Measurements from ENCODE around the gene PPP2R5C.

Gene PPP2R5C

DNA sequence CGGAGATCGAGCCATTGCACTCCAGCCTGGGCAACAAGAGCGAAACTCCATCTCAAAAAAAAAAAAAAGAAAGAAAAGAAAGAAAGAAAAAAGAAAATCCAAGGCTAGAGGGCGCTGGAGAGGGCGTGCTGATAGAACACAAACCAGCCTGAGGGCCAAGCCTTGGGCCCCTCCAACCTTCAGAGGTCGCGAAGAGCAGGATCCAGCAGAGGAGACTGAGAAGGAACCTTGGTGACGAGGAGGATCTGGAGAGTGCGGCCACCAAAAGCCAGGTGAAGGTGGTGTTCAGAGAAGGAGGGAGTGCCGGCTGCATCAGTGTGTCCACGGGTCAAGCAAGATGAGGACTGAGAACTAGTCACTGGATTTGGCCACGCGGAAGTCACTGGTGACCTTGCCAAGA is 198.7 kb downstream of the PPP2R5C start:
- TF ChIP-seq SPI1 (IDR thresholded peaks at IDR 0.05; ENCODE audit: low read depth, low read length) (no peak), POLR2A (IDR thresholded peaks at IDR 0.05; ENCODE audit: low read depth, low read length) (no peak), POU2F2 (IDR thresholded peaks at IDR 0.05; ENCODE audit: low read depth, low read length) (no peak), POLR2AphosphoS5 (IDR thresholded peaks at IDR 0.05; ENCODE audit: low read depth, low read length) (no peak), TAF1 (IDR thresholded peaks at IDR 0.05; ENCODE audit: low read depth, low read length) (no peak), PAX5 (IDR thresholded peaks at IDR 0.05; ENCODE audit: insufficient read depth, low read length, severe bottlenecking) (no peak)
- no peak for DNase-seq (ENCODE audit: insufficient read length, low spot score)
- no peak for FAIRE-seq

- DNase-seq (ENCODE audit: insufficient read length, low spot score) (no peak), FAIRE-seq (peak; percentile 83)
- TF ChIP-seq POU2F2 (IDR thresholded peaks at IDR 0.05; ENCODE audit: low read depth, low read length) (peak; percentile 41; the same call in 1 of the 2 replicates), SPI1 (IDR thresholded peaks at IDR 0.05; ENCODE audit: low read depth, low read length) (no peak), PAX5 (IDR thresholded peaks at IDR 0.05; ENCODE audit: insufficient read depth, low read length, severe bottlenecking) (no peak)
Observed at GRCh38 chr14:101961011-101961721, 199.7 kb downstream of the PPP2R5C start.

DNA sequence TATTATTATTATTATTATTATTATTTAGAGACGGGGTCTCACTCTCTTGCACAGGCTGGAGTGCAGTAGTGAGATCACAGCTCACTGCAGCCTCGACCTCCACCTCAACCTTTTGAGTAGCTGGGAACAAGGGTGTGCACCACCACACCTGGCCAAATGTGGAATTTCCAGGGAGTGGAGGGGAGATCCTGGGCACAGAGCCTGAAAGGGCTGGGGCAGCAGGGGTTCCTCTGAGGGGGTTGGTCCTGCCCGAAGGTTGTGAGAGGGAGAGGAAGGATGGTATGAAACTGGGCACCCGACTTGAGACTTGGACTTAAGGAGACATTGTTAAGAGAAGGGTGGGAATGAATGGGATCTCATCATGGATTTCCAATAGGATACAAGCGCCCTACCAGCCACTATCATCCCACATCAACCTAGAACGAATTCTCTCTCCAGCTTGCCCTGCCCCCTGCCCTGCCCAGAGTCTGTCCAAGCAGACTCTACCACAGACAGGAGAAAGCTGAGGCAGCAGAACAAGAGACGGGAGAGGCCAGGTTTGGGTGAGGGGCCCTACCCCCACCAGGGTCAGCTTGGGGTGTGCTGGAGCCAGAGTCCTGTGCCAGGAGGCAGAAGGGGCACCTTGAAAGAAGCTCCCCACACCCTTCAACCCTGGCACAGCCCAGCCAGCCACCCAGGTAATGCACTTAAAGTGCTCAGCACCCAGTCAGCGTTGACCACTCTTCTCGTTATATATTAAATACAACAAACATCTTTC is 200.4 kb downstream of the PPP2R5C start:
- TF ChIP-seq PAX5 (IDR thresholded peaks at IDR 0.05; ENCODE audit: insufficient read depth, low read length, severe bottlenecking) (no peak), POLR2A (IDR thresholded peaks at IDR 0.05; ENCODE audit: low read depth, low read length) (no peak), SPI1 (IDR thresholded peaks at IDR 0.05; ENCODE audit: low read depth, low read length) (no peak), TAF1 (IDR thresholded peaks at IDR 0.05; ENCODE audit: low read depth, low read length) (no peak), POLR2AphosphoS5 (IDR thresholded peaks at IDR 0.05; ENCODE audit: low read depth, low read length) (no peak), POU2F2 (IDR thresholded peaks at IDR 0.05; ENCODE audit: low read depth, low read length) (no peak)
- DNase-seq (ENCODE audit: insufficient read length, low spot score) (no peak), FAIRE-seq (no peak)

GRCh38 chr14:101962503-101962874 is 201.0 kb downstream of the PPP2R5C start:
- DNase-seq (ENCODE audit: insufficient read length, low spot score) (no peak), FAIRE-seq (no peak)
- no peak for TF ChIP-seq POLR2AphosphoS5 (IDR thresholded peaks at IDR 0.05; ENCODE audit: low read depth, low read length)
- TF ChIP-seq TAF1 (IDR thresholded peaks at IDR 0.05; ENCODE audit: low read depth, low read length) = no peak
- no peak for TF ChIP-seq SPI1 (IDR thresholded peaks at IDR 0.05; ENCODE audit: low read depth, low read length)
- TF ChIP-seq POLR2A (IDR thresholded peaks at IDR 0.05; ENCODE audit: low read depth, low read length) = no peak
- no peak for TF ChIP-seq PAX5 (IDR thresholded peaks at IDR 0.05; ENCODE audit: insufficient read depth, low read length, severe bottlenecking)
- no peak for TF ChIP-seq POU2F2 (IDR thresholded peaks at IDR 0.05; ENCODE audit: low read depth, low read length)

- DNase-seq (ENCODE audit: insufficient read length, low spot score) (no peak), FAIRE-seq (no peak)
- no peak for TF ChIP-seq PAX5 (IDR thresholded peaks at IDR 0.05; ENCODE audit: insufficient read depth, low read length, severe bottlenecking)
- TF ChIP-seq POLR2AphosphoS5 (IDR thresholded peaks at IDR 0.05; ENCODE audit: low read depth, low read length) = no peak
- TF ChIP-seq TAF1 (IDR thresholded peaks at IDR 0.05; ENCODE audit: low read depth, low read length) = no peak
- no peak for TF ChIP-seq POU2F2 (IDR thresholded peaks at IDR 0.05; ENCODE audit: low read depth, low read length)
- no peak for TF ChIP-seq SPI1 (IDR thresholded peaks at IDR 0.05; ENCODE audit: low read depth, low read length)
- TF ChIP-seq POLR2A (IDR thresholded peaks at IDR 0.05; ENCODE audit: low read depth, low read length) = no peak
Observed at GRCh38 chr14:101963052-101963451, 201.5 kb downstream of the PPP2R5C start.

DNA sequence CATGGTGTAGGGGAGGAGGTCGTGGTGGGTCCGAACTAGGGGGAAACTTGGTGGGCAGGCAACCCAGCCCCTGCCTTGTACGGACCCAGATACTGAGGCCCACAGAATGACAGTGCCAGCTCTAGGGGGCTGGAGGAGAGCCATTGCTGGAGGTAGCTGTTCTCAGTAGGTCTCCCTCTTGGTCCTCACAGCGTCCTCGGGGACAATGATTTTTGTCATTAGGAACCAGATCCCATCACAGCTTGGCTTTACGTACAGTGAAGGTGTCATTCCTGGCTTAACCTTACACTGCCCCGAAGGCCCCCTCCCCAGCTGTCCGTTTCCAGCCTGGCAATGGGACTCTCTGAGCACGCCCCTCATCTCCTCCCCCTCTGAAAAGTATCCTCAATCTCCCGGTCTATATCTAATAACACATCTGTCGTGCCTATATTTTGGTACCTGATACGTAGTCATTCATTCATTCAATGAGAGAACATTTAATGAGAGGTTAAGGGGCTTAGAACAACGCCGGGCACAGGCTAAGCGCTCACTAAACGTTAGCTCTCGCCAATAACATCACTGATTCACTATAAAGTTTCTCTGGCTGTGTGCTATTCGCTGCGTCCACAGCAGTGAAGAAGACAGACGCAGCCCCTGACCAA is 202.3 kb downstream of the PPP2R5C start:
- DNase-seq (ENCODE audit: insufficient read length, low spot score) = no peak
- TF ChIP-seq PAX5 (IDR thresholded peaks at IDR 0.05; ENCODE audit: insufficient read depth, low read length, severe bottlenecking) (no peak), POLR2AphosphoS5 (IDR thresholded peaks at IDR 0.05; ENCODE audit: low read depth, low read length) (no peak), POLR2A (IDR thresholded peaks at IDR 0.05; ENCODE audit: low read depth, low read length) (no peak), POU2F2 (IDR thresholded peaks at IDR 0.05; ENCODE audit: low read depth, low read length) (no peak), TAF1 (IDR thresholded peaks at IDR 0.05; ENCODE audit: low read depth, low read length) (no peak), SPI1 (IDR thresholded peaks at IDR 0.05; ENCODE audit: low read depth, low read length) (no peak)
- FAIRE-seq = no peak

DNA sequence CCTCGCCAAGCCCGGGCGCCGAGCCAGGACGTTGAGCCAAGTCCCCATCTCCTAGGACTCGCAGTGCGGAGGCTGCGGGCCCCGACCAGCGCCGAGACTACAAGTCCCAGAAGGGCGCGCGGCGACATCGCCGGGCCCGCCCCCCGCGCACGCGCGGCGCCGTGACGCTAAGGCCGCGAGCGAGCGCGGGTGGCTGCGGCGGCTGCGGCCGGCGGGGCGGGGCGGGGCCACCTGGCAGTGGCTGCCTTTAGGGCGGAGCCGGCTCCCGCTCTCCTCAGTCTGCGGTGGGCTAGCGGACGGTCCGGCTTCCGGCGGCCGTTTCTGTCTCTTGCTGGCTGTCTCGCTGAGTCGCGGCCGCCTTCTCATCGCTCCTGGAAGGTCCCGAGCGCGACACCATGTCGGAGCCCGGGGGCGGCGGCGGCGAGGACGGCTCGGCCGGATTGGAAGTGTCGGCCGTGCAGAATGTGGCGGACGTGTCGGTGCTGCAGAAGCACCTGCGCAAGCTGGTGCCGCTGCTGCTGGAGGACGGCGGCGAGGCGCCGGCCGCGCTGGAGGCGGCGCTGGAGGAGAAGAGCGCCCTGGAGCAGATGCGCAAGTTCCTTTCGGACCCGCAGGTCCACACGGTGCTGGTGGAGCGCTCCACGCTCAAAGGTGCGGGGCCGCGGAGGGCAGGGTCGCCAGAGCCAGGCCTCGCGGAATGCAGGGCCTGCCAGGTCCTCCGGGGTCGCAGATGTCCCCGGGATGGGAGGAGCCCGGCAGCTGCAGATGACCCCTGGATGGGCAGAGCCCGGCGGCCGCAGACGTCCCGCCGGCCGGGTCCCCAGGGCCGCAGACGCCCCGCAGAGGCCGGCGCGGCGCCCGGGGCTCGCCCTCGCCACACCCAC is 203.0 kb downstream of the PPP2R5C start, which contains the start of gene DYNC1H1:
Gene DYNC1H1, plus strand, starts transcription at position 277 of the 884 bp plus-strand sequence. Its CDS starts 119 bp downstream, at position 396.
- FAIRE-seq (peak; percentile 96), DNase-seq (ENCODE audit: insufficient read length, low spot score) (peak; percentile 82)
- TF ChIP-seq POLR2AphosphoS5 (IDR thresholded peaks at IDR 0.05; ENCODE audit: low read depth, low read length) = peak; percentile 79
- TF ChIP-seq POLR2A (IDR thresholded peaks at IDR 0.05; ENCODE audit: low read depth, low read length) = peak; percentile 81
- peak; percentile 25 for TF ChIP-seq PAX5 (IDR thresholded peaks at IDR 0.05; ENCODE audit: insufficient read depth, low read length, severe bottlenecking)
- TF ChIP-seq SPI1 (IDR thresholded peaks at IDR 0.05; ENCODE audit: low read depth, low read length) = no peak
- no peak for TF ChIP-seq POU2F2 (IDR thresholded peaks at IDR 0.05; ENCODE audit: low read depth, low read length)
- no peak for TF ChIP-seq TAF1 (IDR thresholded peaks at IDR 0.05; ENCODE audit: low read depth, low read length)

GRCh38 chr14:101965181-101965544 is 203.7 kb downstream of the PPP2R5C start:
- TF ChIP-seq SPI1 (IDR thresholded peaks at IDR 0.05; ENCODE audit: low read depth, low read length) (no peak), TAF1 (IDR thresholded peaks at IDR 0.05; ENCODE audit: low read depth, low read length) (peak; percentile 40; the same call in 1 of the 2 replicates), POLR2A (IDR thresholded peaks at IDR 0.05; ENCODE audit: low read depth, low read length) (0 out of 2 replicates have a peak, but pooled peaks have one; percentile 24), POU2F2 (IDR thresholded peaks at IDR 0.05; ENCODE audit: low read depth, low read length) (no peak), POLR2AphosphoS5 (IDR thresholded peaks at IDR 0.05; ENCODE audit: low read depth, low read length) (peak; percentile 43; the same call in 1 of the 2 replicates)
- peak; percentile 76 for FAIRE-seq
- peak; percentile 56 for DNase-seq (ENCODE audit: insufficient read length, low spot score)
